SU-DHL-6 (cell line): ENCODE measurements around the gene KCTD16.

Experiments
- H2AFZ ChIP-seq: fragments of 200-600 bp; sonication (generic); 2 replicates; pipeline ENCODE4 v1.6.1; 2014; ENCODE audit warnings: low read depth, mild to moderate bottlenecking, moderate library complexity, mixed read lengths, antibody characterized with exemption, low read length; ENCODE audit not compliant: severe bottlenecking
- H3F3A ChIP-seq: fragments of 200-600 bp; shearing (Covaris generic); 2 replicates; pipeline ENCODE4 v1.6.0; 2016; ENCODE audit warnings: antibody characterized with exemption, mild to moderate bottlenecking; ENCODE audit not compliant: insufficient read depth
- H3K27ac ChIP-seq: fragments of 200-600 bp; sonication (generic); 2 replicates; pipeline ENCODE4 v1.5.1; 2016; ENCODE audit warnings: low read depth, mild to moderate bottlenecking, low read length, moderate library complexity, mixed read lengths
- H3K27me3 ChIP-seq: fragments of 200-600 bp; sonication (generic), shearing (Covaris generic); 2 replicates; pipeline ENCODE4 v1.6.0; 2014; ENCODE audit warnings: mild to moderate bottlenecking, low read length
- H3K36me3 ChIP-seq: fragments of 200-600 bp; sonication (generic); 2 replicates; pipeline ENCODE4 v1.6.1; 2014; ENCODE audit warnings: mild to moderate bottlenecking, low read length, mixed read lengths
- H3K4me2 ChIP-seq: fragments of 300-600, 200-600 bp; shearing (Covaris generic), sonication (generic); 2 replicates; pipeline ENCODE4 v1.6.0; 2014; ENCODE audit warnings: low read length, low read depth, mild to moderate bottlenecking; ENCODE audit not compliant: poor library complexity, severe bottlenecking
- H3K4me3 ChIP-seq: fragments of 200-600 bp; sonication (generic); 2 replicates; pipeline ENCODE4 v1.5.1; 2014; ENCODE audit warnings: antibody characterized with exemption, low read length, mild to moderate bottlenecking, mixed read lengths; ENCODE audit not compliant: insufficient read depth, poor library complexity, severe bottlenecking
- H3K79me2 ChIP-seq: fragments of 200-600 bp; sonication (generic); 2 replicates; pipeline ENCODE4 v1.6.1; 2014; ENCODE audit warnings: mild to moderate bottlenecking, low read length, moderate library complexity; ENCODE audit not compliant: insufficient read depth
- H3K9ac ChIP-seq: fragments of 200-600 bp; sonication (generic); 2 replicates; pipeline ENCODE4 v1.7.0; 2014; ENCODE audit warnings: mild to moderate bottlenecking, low read length
- H3K9me2 ChIP-seq: fragments of 200-600 bp; sonication (generic); replicated peaks from 2 replicates; pipeline ENCODE4 v1.6.1; 2014; ENCODE audit warnings: low read length; ENCODE audit not compliant: insufficient read depth
- H3K9me3 ChIP-seq: fragments of 200-600 bp; sonication (generic); 2 replicates; pipeline ENCODE4 v1.6.1; 2014; ENCODE audit warnings: low read length, mixed read lengths; ENCODE audit not compliant: insufficient read depth
- H4K20me1 ChIP-seq: fragments of 200-600 bp; sonication (generic); 2 replicates; pipeline ENCODE4 v1.6.1; 2014; ENCODE audit warnings: low read depth, mild to moderate bottlenecking, antibody characterized with exemption, low read length, moderate library complexity, mixed read lengths
- EZH2phosphoT487 ChIP-seq: fragments of 200-600 bp; sonication (generic), shearing (Covaris generic); conservative IDR thresholded peaks from 2 replicates; pipeline ENCODE4 v1.6.1; 2018; ENCODE audit warnings: mild to moderate bottlenecking, antibody characterized with exemption, low read length, moderate library complexity, mixed read lengths
- TF ChIP-seq, protein P1 (sequence below): fragments of 200-600 bp; sonication (generic); IDR thresholded peaks from one replicate; pipeline ENCODE4 v1.5.1; 2017; ENCODE audit warnings: antibody characterized with exemption, mild to moderate bottlenecking, low read length, moderate library complexity; ENCODE audit not compliant: insufficient read depth, poor library complexity, severe bottlenecking

The KCTD16 gene

GRCh38 chr5:144390133-144390532, 219.5 kb downstream of the KCTD16 start:
- Histone ChIP-seq H3K27ac (no peak overlapping the region), H3K4me2 (no peak overlapping the region), H3K4me3 (no peak overlapping the region), H3K9ac (no peak overlapping the region), H3K9me2 (no peaks in the 10 kb centered on the region), H3K9me3 (no peaks in the 10 kb centered on the region), H4K20me1 (no peaks in the 10 kb centered on the region), H3K79me2 (no peaks in the 10 kb centered on the region), H3K27me3 (no peaks in the 10 kb centered on the region), H2AFZ (no peak overlapping the region), H3K36me3 (no peaks in the 10 kb centered on the region), H3F3A (no peaks in the 10 kb centered on the region)
- TF ChIP-seq EZH2phosphoT487, result no peak
- TF ChIP-seq, protein P1, sequence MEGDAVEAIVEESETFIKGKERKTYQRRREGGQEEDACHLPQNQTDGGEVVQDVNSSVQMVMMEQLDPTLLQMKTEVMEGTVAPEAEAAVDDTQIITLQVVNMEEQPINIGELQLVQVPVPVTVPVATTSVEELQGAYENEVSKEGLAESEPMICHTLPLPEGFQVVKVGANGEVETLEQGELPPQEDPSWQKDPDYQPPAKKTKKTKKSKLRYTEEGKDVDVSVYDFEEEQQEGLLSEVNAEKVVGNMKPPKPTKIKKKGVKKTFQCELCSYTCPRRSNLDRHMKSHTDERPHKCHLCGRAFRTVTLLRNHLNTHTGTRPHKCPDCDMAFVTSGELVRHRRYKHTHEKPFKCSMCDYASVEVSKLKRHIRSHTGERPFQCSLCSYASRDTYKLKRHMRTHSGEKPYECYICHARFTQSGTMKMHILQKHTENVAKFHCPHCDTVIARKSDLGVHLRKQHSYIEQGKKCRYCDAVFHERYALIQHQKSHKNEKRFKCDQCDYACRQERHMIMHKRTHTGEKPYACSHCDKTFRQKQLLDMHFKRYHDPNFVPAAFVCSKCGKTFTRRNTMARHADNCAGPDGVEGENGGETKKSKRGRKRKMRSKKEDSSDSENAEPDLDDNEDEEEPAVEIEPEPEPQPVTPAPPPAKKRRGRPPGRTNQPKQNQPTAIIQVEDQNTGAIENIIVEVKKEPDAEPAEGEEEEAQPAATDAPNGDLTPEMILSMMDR, result no peak

DNA sequence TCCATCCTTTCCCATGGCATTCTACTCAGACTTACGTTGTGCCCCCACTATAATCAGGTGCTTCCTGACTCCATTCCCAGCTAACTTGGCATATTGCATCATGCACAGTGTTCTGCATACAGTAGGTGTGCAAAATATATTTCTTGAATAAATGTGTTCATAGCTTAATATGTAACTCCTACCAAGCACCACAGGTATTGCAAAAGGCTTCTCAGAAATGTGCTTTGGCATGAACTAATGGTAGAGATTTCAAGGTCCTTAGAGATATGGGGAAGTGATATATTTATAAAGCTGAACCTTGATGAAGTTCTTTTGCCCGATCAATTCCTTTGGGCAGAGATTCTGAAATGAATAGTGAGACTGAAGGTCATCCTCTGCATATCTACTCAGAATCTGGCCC, 220.4 kb downstream of the KCTD16 start:
- Histone ChIP-seq H2AFZ (no peak overlapping the region), H3F3A (no peaks in the 10 kb centered on the region), H3K36me3 (no peaks in the 10 kb centered on the region), H3K4me3 (no peak overlapping the region), H3K9me2 (no peaks in the 10 kb centered on the region), H3K79me2 (no peaks in the 10 kb centered on the region), H3K27ac (no peak overlapping the region), H3K9me3 (no peaks in the 10 kb centered on the region), H3K27me3 (no peaks in the 10 kb centered on the region), H4K20me1 (no peaks in the 10 kb centered on the region), H3K9ac (no peak overlapping the region), H3K4me2 (no peak overlapping the region)
- TF ChIP-seq, protein P1, result no peak
- TF ChIP-seq EZH2phosphoT487, result no peak

GRCh38 chr5:144393641-144394435, 223.2 kb downstream of the KCTD16 start:
- Histone ChIP-seq H3K27ac (no peak overlapping the region), H3K4me3 (no peak overlapping the region), H3K9me2 (no peaks in the 10 kb centered on the region), H3K9ac (no peak overlapping the region), H3K9me3 (no peaks in the 10 kb centered on the region), H3K79me2 (no peaks in the 10 kb centered on the region), H4K20me1 (no peaks in the 10 kb centered on the region), H3K4me2 (no peak overlapping the region), H2AFZ (no peak overlapping the region), H3F3A (no peaks in the 10 kb centered on the region), H3K36me3 (no peaks in the 10 kb centered on the region), H3K27me3 (no peaks in the 10 kb centered on the region)
- TF ChIP-seq EZH2phosphoT487, result no peak

DNA sequence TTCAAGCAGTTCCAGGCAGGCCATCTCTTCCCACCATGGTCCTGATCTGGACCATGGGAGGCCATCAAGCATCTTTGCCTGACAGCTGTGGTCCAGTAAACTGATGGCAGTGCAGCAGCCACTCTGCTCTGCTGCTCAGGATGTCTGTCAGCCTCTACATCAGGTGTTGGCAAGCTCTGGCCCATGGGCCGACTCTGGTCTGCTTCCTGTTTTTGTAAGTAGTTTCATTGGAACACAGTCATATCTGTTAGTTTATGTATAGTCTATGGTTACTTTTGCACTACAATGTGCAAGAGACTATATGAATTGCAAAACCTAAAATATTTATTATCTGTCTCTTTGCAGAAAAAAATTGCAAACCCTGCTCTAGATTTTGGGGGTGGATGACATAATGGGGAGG, 225.0 kb downstream of the KCTD16 start:
- no peaks in the 10 kb centered on the region for H3K27me3 ChIP-seq
- TF ChIP-seq, protein P1, result no peak
- H4K20me1 ChIP-seq, result no peaks in the 10 kb centered on the region
- H2AFZ ChIP-seq, result no peak overlapping the region
- H3K79me2 ChIP-seq, result no peaks in the 10 kb centered on the region
- H3K36me3 ChIP-seq, result no peaks in the 10 kb centered on the region
- no peak overlapping the region for H3K9ac ChIP-seq
- no peak overlapping the region for H3K4me3 ChIP-seq
- H3K9me3 ChIP-seq, result no peaks in the 10 kb centered on the region
- H3K27ac ChIP-seq, result no peak overlapping the region
- no peak overlapping the region for H3K4me2 ChIP-seq
- H3F3A ChIP-seq, result no peaks in the 10 kb centered on the region
- H3K9me2 ChIP-seq, result no peaks in the 10 kb centered on the region
